DOHH2 (cell line): ENCODE results near the gene FUT6.
"Not testable (repeated sequence)": the region's sequence is repeated elsewhere in the genome, so short reads cannot be mapped to it uniquely, and the experiment has no call there.

Experiments
- H3F3A ChIP-seq: fragments of 200-600 bp; sonication (generic), shearing (Covaris generic); 2 replicates; pipeline ENCODE4 v1.6.0; 2016; ENCODE audit warnings: antibody characterized with exemption, mild to moderate bottlenecking; ENCODE audit not compliant: control insufficient read depth, insufficient read depth
- H3K27ac ChIP-seq: fragments of 200-600 bp; sonication (generic); 2 replicates; pipeline ENCODE4 v1.5.1; 2014; ENCODE audit warnings: low read depth, mild to moderate bottlenecking, low read length, moderate library complexity
- H3K27me3 ChIP-seq: fragments of 200-600 bp; sonication (generic); 2 replicates; pipeline ENCODE4 v1.6.1; 2014; ENCODE audit warnings: mild to moderate bottlenecking, low read length, mixed read lengths; ENCODE audit not compliant: control insufficient read depth
- H3K36me3 ChIP-seq: fragments of 200-600 bp; sonication (generic); 2 replicates; pipeline ENCODE4 v1.6.1; 2014; ENCODE audit warnings: mild to moderate bottlenecking, low read length, moderate library complexity, mixed read lengths; ENCODE audit not compliant: control insufficient read depth
- H3K4me1 ChIP-seq: fragments of 200-600 bp; sonication (generic); 2 replicates; pipeline ENCODE4 v1.6.1; 2014; ENCODE audit warnings: mild to moderate bottlenecking, low read length, mixed read lengths; ENCODE audit not compliant: control insufficient read depth
- H3K4me2 ChIP-seq: fragments of 200-600 bp; sonication (generic); 2 replicates; pipeline ENCODE4 v1.6.0; 2014; ENCODE audit warnings: mild to moderate bottlenecking, low read length, moderate library complexity
- H3K4me3 ChIP-seq: fragments of 200-600 bp; sonication (generic); 2 replicates; pipeline ENCODE4 v1.5.1; 2014; ENCODE audit warnings: mild to moderate bottlenecking, low read length, mixed read lengths
- H3K79me2 ChIP-seq: fragments of 200-600 bp; sonication (generic); 2 replicates; pipeline ENCODE4 v1.6.1; 2014; ENCODE audit warnings: mild to moderate bottlenecking, low read length, mixed read lengths; ENCODE audit not compliant: control insufficient read depth
- H3K9me2 ChIP-seq: fragments of 200-600 bp; sonication (generic); replicated peaks from 2 replicates; pipeline ENCODE4 v1.6.1; 2014; ENCODE audit warnings: mild to moderate bottlenecking, low read length, mixed read lengths; ENCODE audit not compliant: control insufficient read depth
- H3K9me3 ChIP-seq: fragments of 200-600 bp; sonication (generic); 2 replicates; pipeline ENCODE4 v1.6.1; 2014; ENCODE audit warnings: antibody characterized with exemption, low read length, mixed read lengths; ENCODE audit not compliant: control insufficient read depth, insufficient read depth
- H4K20me1 ChIP-seq: fragments of 200-600 bp; sonication (generic); 2 replicates; pipeline ENCODE4 v1.6.0; 2014; ENCODE audit warnings: low read depth, mild to moderate bottlenecking, antibody characterized with exemption, low read length, moderate library complexity; ENCODE audit not compliant: control insufficient read depth, insufficient read depth
- CTCF ChIP-seq: fragments of 200-600 bp; sonication (generic); IDR thresholded peaks from one replicate; pipeline ENCODE4 v1.5.1; 2014; ENCODE audit warnings: antibody characterized with exemption, mild to moderate bottlenecking, low read depth, low read length; ENCODE audit not compliant: poor library complexity, severe bottlenecking
- EZH2phosphoT487 ChIP-seq: fragments of 200-600 bp; sonication (generic); IDR thresholded peaks from 2 replicates; pipeline ENCODE4 v1.6.1; 2017; ENCODE audit warnings: borderline replicate concordance, mild to moderate bottlenecking, antibody characterized with exemption, low read length, moderate library complexity, mixed read lengths

Gene FUT6

DNA sequence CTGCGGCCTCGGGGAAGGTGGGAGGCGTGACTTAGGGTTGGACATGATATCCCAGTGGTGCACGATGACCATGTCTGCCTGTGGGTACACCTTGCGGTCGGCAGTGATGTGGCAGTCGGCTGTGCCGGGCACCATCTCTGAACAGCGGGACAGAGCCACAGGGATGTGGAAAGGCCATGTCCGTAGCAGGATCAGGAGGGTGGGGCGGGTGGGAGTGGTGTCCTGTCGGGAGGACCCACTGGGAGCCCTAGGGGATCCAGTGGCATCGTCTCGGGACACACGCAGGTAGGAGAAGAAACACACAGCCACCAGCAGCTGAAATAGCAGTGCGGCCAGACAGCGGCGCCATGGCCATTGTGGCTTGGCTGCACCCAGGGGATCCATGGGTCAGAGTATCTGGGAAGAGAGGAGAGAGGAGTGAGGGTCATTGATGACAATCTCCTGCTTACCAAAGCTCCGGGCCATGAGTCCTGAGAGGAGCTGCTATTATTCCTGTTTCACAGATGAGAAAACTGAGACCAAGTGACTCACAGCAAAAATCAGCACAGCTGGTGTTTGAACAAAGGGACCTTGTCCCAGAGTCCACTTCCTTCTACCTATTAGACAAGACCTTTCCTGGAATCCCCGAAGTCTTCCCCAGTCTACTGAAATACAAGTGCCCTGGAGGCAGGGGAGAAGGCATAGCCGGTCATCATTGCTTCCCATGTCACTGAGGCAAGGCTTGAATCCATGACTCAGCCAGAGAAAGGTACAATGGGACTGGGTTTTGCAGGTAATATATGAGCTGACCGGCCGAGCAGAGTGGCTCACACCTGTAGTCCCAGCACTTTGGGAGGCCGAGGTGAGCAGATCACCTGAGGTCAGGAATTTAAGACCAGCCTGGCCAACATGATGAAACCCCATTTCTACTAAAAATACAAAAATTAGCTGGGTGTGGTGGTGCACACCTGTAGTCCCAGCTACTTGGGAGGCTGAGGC is 5.2 kb upstream of the FUT6 start:
- Histone ChIP-seq H3K36me3 (no peaks in the 10 kb centered on the region), H3K27me3 (no peaks in the 10 kb centered on the region), H4K20me1 (no peaks in the 10 kb centered on the region), H3K4me1 (no peaks in the 10 kb centered on the region), H3K4me2 (no peak overlapping the region), H3K4me3 (no peak overlapping the region), H3K9me3 (no peaks in the 10 kb centered on the region), H3K27ac (no peak overlapping the region), H3K9me2 (no peaks in the 10 kb centered on the region), H3F3A (no peaks in the 10 kb centered on the region), H3K79me2 (no peaks in the 10 kb centered on the region)
- TF ChIP-seq CTCF (no peak), EZH2phosphoT487 (no peak)

GRCh38 chr19:5843295-5843927 is 3.9 kb upstream of the FUT6 start:
- H3K27ac ChIP-seq = no peak overlapping the region
- TF ChIP-seq EZH2phosphoT487 = no peak
- TF ChIP-seq CTCF = no peak
- no peaks in the 10 kb centered on the region for H3F3A ChIP-seq
- no peak overlapping the region for H3K4me2 ChIP-seq
- no peaks in the 10 kb centered on the region; the same call in 1 of the 2 replicates for H3K4me1 ChIP-seq
- H3K27me3 ChIP-seq = no peaks in the 10 kb centered on the region
- H3K79me2 ChIP-seq = no peaks in the 10 kb centered on the region
- no peaks in the 10 kb centered on the region for H4K20me1 ChIP-seq
- H3K36me3 ChIP-seq = no peaks in the 10 kb centered on the region
- H3K4me3 ChIP-seq = no peak overlapping the region
- H3K9me3 ChIP-seq = no peaks in the 10 kb centered on the region
- no peaks in the 10 kb centered on the region for H3K9me2 ChIP-seq

- not testable (repeated sequence) for H3K4me1 ChIP-seq, H3K4me3 ChIP-seq, H3K79me2 ChIP-seq, H3K27ac ChIP-seq, H4K20me1 ChIP-seq, H3K9me3 ChIP-seq, H3K4me2 ChIP-seq, H3K27me3 ChIP-seq, H3F3A ChIP-seq, H3K9me2 ChIP-seq, H3K36me3 ChIP-seq
These were observed 2.2 kb upstream of the FUT6 start for GRCh38 chr19:5841735-5842111.
